GM21390 (cell line): ENCODE data around the gene SFXN5.
A peak's percentile ranks its signal among the peaks of the same experiment; 100 is the strongest.

ENCODE experiments used
- ATAC-seq: cut with Tn5 transposase; IDR thresholded peaks from one replicate; pipeline ENCODE4 v1.9.1; 2021; ENCODE audit not compliant: unreplicated experiment

SFXN5 gene

GRCh38 chr2:72981536-72981935 lies 90.0 kb downstream of the SFXN5 start:
- no peak for ATAC-seq

DNA sequence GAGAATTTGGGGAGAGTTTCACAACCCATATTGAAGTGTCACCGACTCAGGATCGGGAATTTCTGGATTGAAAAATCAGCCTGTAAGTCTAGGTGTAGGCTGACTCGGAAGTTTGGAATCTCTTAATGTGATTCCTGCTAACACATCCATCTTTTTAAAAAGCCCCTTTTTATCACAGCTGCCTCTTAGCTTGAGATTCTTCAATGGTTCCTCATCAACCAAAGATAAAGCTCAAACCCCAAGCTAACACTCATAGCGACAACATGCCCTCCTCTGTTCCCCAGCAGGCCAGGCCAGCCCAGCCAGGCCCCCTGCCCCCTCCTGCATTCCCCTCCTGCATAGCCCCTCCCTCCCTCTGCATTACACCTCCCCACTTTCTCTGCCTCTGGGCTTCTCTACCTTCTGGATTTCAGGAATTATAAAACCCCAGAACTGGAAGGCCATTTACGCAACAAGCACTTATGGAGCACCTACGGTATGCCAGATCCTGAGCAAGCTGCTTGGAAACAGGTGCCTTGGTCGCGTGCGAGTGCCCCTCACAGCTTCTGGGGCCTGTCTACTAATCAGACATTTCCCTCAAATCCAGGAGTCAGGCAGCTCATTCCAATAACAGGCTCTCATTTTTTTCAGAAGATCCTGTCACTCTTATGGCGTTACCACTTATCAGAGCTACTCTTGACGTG lies 90.8 kb downstream of the SFXN5 start:
- ATAC-seq = no peak

- no peak for ATAC-seq
These were observed 91.6 kb downstream of the SFXN5 start for GRCh38 chr2:72979896-72980295.

GRCh38 chr2:72975017-72975416 lies 96.5 kb downstream of the SFXN5 start:
- no peak for ATAC-seq

DNA sequence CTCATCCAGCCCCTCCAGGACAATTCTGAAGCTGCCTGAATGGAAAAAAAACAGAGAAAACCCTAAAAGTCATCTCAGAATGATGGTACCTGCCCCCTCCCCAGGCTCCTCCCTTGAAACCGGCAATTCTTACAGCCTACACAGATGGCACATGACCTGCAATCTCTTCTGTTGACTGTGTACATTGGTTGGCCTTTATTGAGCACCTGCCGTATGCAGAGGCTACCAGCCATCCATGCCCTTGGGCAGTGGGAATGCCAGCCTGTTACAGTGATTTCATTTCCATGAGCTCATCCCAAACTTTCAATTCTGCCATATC lies 97.1 kb downstream of the SFXN5 start:
- ATAC-seq = no peak

- ATAC-seq = peak; percentile 90
These were observed 97.7 kb downstream of the SFXN5 start for GRCh38 chr2:72973566-72974435.

- ATAC-seq = no peak
These were observed 98.4 kb downstream of the SFXN5 start for GRCh38 chr2:72973137-72973535.

- ATAC-seq = no peak
These were observed 99.0 kb downstream of the SFXN5 start for GRCh38 chr2:72972352-72973136.

- ATAC-seq = no peak
These were observed 100.5 kb downstream of the SFXN5 start for GRCh38 chr2:72971036-72971435.

- ATAC-seq = no peak
These were observed 101.8 kb downstream of the SFXN5 start for GRCh38 chr2:72969706-72970105.

DNA sequence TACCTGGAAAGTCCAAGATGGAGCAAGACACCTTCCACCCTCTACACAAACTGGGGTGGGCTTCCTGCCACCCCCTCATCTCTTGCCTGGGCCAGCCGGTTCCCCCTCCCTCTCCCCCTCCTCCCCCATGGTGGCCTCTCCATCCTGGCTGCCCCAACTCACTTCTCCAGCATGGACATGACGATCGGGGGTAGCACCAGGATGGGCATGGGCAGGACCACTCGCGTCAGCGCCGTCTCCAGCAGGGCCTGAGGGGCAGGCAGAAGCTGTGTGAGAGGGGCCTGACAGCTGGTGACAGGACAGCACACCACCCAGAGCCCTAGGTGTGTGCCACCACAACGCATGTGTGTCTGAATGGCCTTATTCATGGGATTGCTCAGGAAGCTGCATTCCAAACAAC lies 103.2 kb downstream of the SFXN5 start:
- ATAC-seq = no peak

GRCh38 chr2:72965770-72966450 lies 105.6 kb downstream of the SFXN5 start:
- no peak for ATAC-seq

GRCh38 chr2:72965016-72965415 lies 106.5 kb downstream of the SFXN5 start:
- ATAC-seq = no peak

DNA sequence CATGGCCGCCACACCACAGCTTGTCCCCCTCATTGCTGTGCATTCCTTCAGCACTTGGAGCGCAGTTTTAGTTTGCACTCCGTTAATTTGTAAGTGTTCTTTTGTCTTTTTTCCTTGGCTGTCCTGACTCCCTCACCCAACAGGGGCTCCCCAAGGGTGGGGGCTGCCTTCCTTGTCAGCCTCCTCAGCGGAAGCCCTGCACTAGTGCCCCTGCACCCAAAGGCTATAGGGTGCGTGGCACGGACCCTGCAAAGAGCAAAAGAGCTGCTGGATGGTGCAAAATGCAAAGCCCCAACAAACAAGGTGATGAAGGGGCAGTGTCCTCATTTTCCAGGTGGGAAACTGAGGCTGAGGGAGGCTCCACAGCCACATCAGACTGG lies 107.4 kb downstream of the SFXN5 start:
- ATAC-seq = no peak

DNA sequence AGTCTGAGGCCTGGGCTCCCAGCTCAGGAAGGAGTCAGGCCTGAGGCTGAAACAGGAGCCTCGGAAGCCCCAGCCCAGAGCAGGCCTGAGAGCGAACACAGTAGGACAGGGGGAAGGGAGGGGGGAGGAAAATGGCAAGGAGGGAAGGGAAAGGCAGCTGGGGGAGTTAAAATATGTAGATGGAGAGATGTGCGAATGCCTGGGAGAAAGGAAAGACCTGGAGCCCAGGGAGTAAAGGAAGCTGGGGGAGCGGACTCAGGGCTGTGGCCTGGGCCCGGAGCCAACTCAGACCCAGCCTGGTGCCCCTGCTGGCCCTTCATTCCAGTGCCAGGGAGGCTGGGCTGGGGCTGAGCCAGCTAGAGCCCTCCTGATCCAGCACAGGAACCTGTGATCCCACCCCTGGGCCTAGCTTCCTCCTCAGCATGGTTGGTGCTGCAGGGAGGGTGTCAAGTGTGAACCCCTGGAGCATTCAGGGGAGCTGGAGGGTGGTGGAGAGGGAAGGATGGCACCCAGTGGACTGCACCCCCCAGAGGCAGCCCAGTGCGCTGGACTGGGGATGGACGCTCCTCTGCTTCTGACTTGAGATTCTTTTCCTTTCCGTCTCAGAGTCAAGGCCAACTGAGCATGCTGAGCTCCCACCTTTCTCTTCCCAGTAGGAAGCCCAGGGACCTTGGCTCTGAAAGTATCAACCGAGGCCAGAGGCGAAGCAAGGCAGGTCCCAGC lies 107.9 kb downstream of the SFXN5 start:
- no peak for ATAC-seq

GRCh38 chr2:72962911-72963310 lies 108.6 kb downstream of the SFXN5 start:
- ATAC-seq = no peak

DNA sequence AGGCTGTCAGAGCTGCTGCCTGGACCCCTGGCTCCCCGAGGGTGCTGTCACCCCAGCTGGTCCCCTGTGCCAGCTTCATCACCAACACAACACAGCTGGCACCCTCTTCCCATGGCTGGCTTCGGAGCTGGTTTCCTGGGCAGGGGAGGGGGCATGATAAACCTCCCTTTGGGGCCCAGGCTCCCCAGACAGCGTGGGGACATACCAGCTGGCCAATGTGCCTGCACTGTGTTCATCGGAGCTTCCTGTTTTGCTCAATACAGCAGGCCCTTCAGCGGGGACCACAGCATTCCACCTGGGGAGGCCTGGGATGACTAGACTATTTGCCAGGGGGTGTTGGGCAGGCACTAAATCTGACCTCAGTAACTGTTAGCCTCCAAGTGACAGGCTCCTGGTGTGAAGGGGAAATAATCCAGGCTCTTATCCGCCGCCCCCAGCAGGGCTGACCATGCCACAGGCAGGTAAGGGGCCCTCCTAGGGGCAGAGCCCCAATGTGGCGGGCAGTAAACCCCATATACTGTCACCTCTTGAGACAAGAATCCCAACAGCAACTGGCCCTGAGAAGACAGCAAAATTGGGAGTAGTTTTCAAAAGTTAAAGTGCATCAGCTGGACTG lies 109.6 kb downstream of the SFXN5 start:
- no peak for ATAC-seq

GRCh38 chr2:72961036-72961720 lies 110.3 kb downstream of the SFXN5 start:
- ATAC-seq = no peak
